Suppressor macrophage treated with lipopolysaccharide for 1 hour (primary cell): ENCODE data around the gene U2AF1L4.

Experiments
- DNase-seq, 3 donors: peaks; one replicate each; pipeline ENCODE4 v3.0.0-alpha.2; 2020 to 2022

Gene U2AF1L4

GRCh38 chr19:35745328-35746086, at the start of gene U2AF1L4, which contains the start of gene PSENEN:
Gene U2AF1L4, minus strand, starts transcription at chr19:35745418. Its CDS starts 27 bp downstream, at chr19:35745391.
Gene PSENEN, plus strand, starts transcription at chr19:35745651. Its CDS starts 280 bp downstream, at chr19:35745931.
- DNase-seq, result peak; percentile 99 to 100 (median 100)

GRCh38 chr19:35793381-35794165, 48.4 kb upstream of the U2AF1L4 start:
- peak in 2 of 3 donors; percentile 8 to 33 for DNase-seq

DNA sequence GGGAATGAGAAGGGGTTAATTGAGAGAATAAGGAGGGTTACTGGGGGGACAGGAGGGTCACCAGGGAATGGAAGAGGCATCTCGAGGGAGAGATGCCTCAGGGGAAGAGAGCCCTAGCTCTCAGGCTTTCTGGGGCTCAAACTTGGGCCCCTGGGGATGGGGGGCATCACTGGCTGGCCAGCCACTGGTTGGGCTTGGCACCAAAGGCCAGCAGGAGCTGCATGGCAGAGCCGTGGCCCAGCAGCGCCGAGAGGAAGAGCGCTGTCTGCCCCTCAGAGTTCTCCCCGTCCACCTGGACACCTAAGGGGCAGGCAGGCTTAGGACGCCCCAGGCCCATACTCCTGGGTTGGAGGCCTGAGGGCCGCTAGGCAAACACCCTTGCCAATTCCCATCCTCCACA, 47.7 kb upstream of the U2AF1L4 start:
- DNase-seq, result no peak

- DNase-seq, result no peak
Measured at GRCh38 chr19:35792312-35792711, 47.1 kb upstream of the U2AF1L4 start.

- no peak for DNase-seq
Measured at GRCh38 chr19:35791814-35792279, 46.6 kb upstream of the U2AF1L4 start.

GRCh38 chr19:35790981-35791813, 46.0 kb upstream of the U2AF1L4 start:
- no peak for DNase-seq

GRCh38 chr19:35789978-35790944, 45.0 kb upstream of the U2AF1L4 start:
- DNase-seq, result no peak

DNA sequence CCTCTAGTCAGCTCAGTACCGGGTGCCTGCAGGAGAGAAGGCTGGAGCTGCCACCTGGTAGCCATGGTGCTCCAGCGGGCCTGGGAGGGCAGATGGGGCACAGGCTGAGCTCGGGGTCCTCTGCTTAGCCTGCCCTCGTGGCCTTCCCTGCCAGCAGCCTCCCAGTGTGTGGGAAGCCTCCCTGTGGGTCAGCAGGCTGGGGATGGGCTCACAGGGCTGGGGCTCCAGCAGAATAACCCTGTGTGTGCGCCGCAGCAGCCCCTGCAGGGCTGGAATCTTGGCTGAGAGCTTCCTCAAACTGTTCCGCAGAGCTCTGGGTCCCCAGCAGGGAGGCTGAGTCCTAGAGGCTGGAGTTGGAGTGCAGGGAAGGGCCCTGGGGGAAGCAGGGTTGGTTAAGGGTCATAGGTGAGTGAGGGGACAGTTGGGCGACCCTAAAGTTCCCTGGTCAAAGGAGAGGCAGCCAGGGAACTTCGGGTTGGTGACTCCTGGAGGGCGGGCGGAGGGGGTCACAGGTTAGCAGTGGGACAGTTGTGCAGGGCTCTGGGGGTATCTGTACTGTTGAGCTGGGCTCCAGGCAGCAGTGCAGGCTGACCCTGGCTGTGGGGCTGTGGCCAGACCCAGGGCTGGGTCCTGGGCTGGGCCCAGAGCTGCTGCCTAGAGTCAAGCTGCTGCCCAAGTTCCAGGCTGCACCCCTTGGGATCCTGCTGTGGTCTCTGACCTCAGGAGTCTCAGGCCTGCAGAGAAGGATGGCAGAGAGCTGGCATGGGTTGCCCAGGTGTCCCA, 44.2 kb upstream of the U2AF1L4 start:
- DNase-seq, result no peak

- no peak for DNase-seq
Measured at GRCh38 chr19:35788205-35788960, 43.2 kb upstream of the U2AF1L4 start.

GRCh38 chr19:35787227-35787799, 42.1 kb upstream of the U2AF1L4 start:
- DNase-seq, result no peak

GRCh38 chr19:35786299-35787160, 41.3 kb upstream of the U2AF1L4 start:
- DNase-seq, result no peak

- no peak for DNase-seq
Measured at GRCh38 chr19:35785339-35785627, 40.1 kb upstream of the U2AF1L4 start.

- no peak for DNase-seq
Measured at GRCh38 chr19:35784503-35785338, 39.5 kb upstream of the U2AF1L4 start.

DNA sequence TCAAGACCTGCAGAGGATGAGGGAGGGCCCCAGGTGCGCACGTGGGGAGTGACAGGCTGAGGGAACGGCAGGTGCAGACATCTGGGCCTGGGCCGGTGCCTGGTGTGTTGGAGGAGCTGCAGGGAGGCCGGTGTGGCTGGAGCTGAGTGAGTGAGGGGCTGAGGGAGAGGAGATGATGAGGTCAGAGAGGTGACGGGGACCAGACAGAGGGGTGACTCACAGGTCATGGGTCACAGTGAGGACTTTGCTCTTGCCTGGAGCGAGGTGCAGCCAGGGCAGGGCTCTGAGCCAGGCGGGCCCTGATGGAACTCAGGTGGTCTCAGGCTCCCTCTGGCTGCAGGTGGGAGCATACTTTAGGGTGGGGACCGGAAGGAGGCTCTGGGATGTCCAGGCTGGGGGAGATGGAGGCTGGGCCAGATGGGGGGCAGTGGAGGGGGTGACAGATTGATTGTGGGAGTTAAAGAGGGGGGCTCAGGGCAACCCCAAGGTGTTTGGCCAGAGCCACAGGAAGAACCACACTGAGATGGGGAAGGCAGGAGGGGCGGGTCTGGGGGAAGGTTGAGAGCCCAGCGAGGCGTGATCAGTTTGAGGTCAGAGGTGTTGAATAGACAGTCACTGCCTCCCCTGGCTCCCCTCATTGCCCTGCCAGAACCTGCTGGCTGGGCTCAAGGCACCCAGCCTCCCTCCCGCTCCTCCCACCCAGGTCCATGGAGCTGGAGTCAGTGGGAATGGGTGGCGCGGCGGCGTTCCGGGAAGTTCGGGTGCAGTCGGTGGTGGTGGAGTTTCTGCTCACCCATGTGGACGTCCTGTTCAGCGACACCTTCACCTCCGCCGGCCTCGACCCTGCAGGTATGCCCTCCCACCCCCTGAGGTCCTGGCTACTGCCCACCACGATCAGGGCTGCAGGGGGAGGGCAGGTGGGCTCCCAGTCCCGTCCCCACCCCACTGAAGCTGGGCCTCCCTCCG, 38.5 kb upstream of the U2AF1L4 start:
- DNase-seq, result no peak

DNA sequence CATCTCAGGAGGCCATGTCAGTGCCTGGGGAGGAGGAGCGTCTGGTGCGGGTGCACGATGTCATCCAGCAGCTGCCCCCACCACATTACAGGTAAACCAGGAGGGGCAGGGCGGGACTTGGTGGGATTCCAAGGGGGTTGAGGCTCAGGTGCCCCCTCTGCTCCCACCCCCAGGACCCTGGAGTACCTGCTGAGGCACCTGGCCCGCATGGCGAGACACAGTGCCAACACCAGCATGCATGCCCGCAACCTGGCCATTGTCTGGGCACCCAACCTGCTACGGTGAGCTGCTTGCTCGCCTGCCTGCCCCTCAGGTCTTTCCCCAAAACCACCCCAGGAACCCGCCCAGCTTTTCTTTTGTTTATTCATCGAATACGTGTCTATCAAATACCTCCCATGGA, 37.4 kb upstream of the U2AF1L4 start:
- DNase-seq, result no peak

DNA sequence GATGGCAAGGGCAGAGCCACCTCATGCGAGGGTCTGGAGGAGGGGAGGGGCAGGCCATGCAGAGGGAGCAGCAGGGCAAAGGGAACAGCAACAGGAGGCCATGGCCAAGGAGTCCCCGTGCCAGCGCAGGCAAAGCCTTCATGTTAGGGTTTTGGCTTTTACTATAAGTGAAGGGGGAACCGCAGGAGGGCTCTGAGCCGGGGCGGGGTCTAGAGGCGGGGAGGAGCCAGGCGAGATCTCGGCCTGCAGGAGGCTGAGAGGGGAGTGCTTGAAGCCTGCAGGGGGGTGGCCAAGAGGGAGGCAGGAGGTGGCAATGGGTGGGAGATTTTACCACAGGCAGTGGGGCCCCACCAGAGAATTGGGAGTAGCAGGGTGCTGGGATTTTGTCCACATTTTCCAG, 36.4 kb upstream of the U2AF1L4 start:
- no peak for DNase-seq

- DNase-seq, result no peak
Measured at GRCh38 chr19:35780717-35781116, 35.5 kb upstream of the U2AF1L4 start.
